Suprapubic skin (tissue), 4 donors: ENCODE measurements around the gene PUM1. TPM values are rescaled to one million over a fixed set of nuclear protein-coding genes. Genes with fewer than 3 reads are reported as not detected.

Source experiments
- DNase-seq, 2 donors: peaks; one replicate each; pipeline ENCODE4 v3.0.0-alpha.2; 2019; ENCODE audit warnings: low spot score in 2 of 2
- H3K27ac ChIP-seq: fragments of 200-600 bp; sonication (generic); one replicate; pipeline ENCODE4 v1.5.1; 2019
- H3K27me3 ChIP-seq: fragments of 200-600 bp; sonication (generic); one replicate; pipeline ENCODE4 v1.5.1; 2019
- H3K36me3 ChIP-seq: fragments of 200-600 bp; sonication (generic); one replicate; pipeline ENCODE4 v1.5.1; 2019
- H3K4me1 ChIP-seq: fragments of 200-600 bp; sonication (generic); one replicate; pipeline ENCODE4 v1.5.1; 2019
- H3K4me3 ChIP-seq: fragments of 200-600 bp; sonication (generic); one replicate; pipeline ENCODE4 v1.5.1; 2019; ENCODE audit warnings: mild to moderate bottlenecking
- H3K9me3 ChIP-seq: fragments of 200-600 bp; sonication (generic); one replicate; pipeline ENCODE4 v1.5.1; 2019
- CTCF ChIP-seq, 2 donors: fragments of 200-600 bp in 1 of 2; fragments of 450-650 bp in 1 of 2; sonication (generic) in 1 of 2; IDR thresholded peaks; one replicate each; pipeline ENCODE4 v1.5.1; 2016 to 2019; ENCODE audit warnings: antibody characterized with exemption in 2 of 2, mild to moderate bottlenecking in 1 of 2, moderate library complexity in 1 of 2
- EP300 ChIP-seq: sonication (generic); formaldehyde crosslinking; IDR thresholded peaks from one replicate; pipeline ENCODE4 v1.6.1; 2017; ENCODE audit warnings: antibody characterized with exemption
- POLR2A ChIP-seq, 2 donors: fragments of 450-650 bp; IDR thresholded peaks; one replicate each; pipeline ENCODE4 v1.6.1; 2017; ENCODE audit warnings: antibody characterized with exemption in 2 of 2, mild to moderate bottlenecking in 2 of 2, moderate library complexity in 2 of 2
- POLR2AphosphoS5 ChIP-seq, 3 donors: sonication (generic); formaldehyde crosslinking; IDR thresholded peaks; one replicate each; pipeline ENCODE4 v1.6.1; 2017; ENCODE audit warnings: antibody characterized with exemption in 3 of 3
- WGBS: methylation state at CpG from one replicate; pipeline ENCODE4 v1.1.5; 2018; 5-methylcytosine and 5-hydroxymethylcytosine counted together
- total RNA-seq, 4 donors: library from RNA; depleted of rRNA; stranded (reverse); fragments of >200 nt; gene quantifications; one replicate each; pipeline ENCODE4 v1.1.0, GENCODE V29; 2016

PUM1 gene
- total RNA-seq, 4 donors from 2014 or later = 100 to 132 (median 110) TPM

- Histone ChIP-seq H3K27me3 (no peaks in the 10 kb centered on the region), H3K4me1 (peaks cover 14% of the 10 kb centered on the region), H3K4me3 (no peak overlapping the region), H3K27ac (peak overlapping the region; percentile 9), H3K9me3 (no peaks in the 10 kb centered on the region), H3K36me3 (no peaks in the 10 kb centered on the region)
- WGBS = 40% methylated on average over 3 of the region's 8 CpGs
- no peak for DNase-seq
- TF ChIP-seq POLR2AphosphoS5 (IDR thresholded peaks at IDR 0.05) (no peak), POLR2A (IDR thresholded peaks at IDR 0.05) (no peak), EP300 (no peak), CTCF (IDR thresholded peaks at IDR 0.05) (no peak)
Measured at GRCh38 chr1:30888391-30888790, 177.1 kb downstream of the PUM1 start.

- Histone ChIP-seq H3K4me1 (peaks cover 14% of the 10 kb centered on the region), H3K4me3 (no peak overlapping the region), H3K9me3 (no peaks in the 10 kb centered on the region), H3K27ac (no peak overlapping the region), H3K36me3 (no peaks in the 10 kb centered on the region), H3K27me3 (no peaks in the 10 kb centered on the region)
- TF ChIP-seq EP300 (no peak), POLR2A (IDR thresholded peaks at IDR 0.05) (no peak), POLR2AphosphoS5 (IDR thresholded peaks at IDR 0.05) (no peak), CTCF (IDR thresholded peaks at IDR 0.05) (no peak)
- 75% methylated on average over 8 of the region's 10 CpGs for WGBS
- no peak for DNase-seq
Measured at GRCh38 chr1:30887485-30888315, 177.8 kb downstream of the PUM1 start.

GRCh38 chr1:30886710-30887428, 178.6 kb downstream of the PUM1 start:
- no peak overlapping the region for H3K27ac ChIP-seq
- no peaks in the 10 kb centered on the region for H3K9me3 ChIP-seq
- TF ChIP-seq EP300 (no peak), CTCF (IDR thresholded peaks at IDR 0.05) (no peak), POLR2AphosphoS5 (IDR thresholded peaks at IDR 0.05) (no peak), POLR2A (IDR thresholded peaks at IDR 0.05) (no peak)
- H3K4me1 ChIP-seq = peaks cover 14% of the 10 kb centered on the region
- WGBS = 90% methylated on average over 10 of the region's 12 CpGs
- no peak overlapping the region for H3K4me3 ChIP-seq
- DNase-seq = no peak
- no peaks in the 10 kb centered on the region for H3K27me3 ChIP-seq
- H3K36me3 ChIP-seq = no peaks in the 10 kb centered on the region

GRCh38 chr1:30885570-30886522, 179.7 kb downstream of the PUM1 start:
- Histone ChIP-seq H3K36me3 (no peaks in the 10 kb centered on the region), H3K4me1 (peaks cover 14% of the 10 kb centered on the region), H3K27ac (no peak overlapping the region), H3K27me3 (no peaks in the 10 kb centered on the region), H3K4me3 (no peak overlapping the region), H3K9me3 (no peaks in the 10 kb centered on the region)
- DNase-seq = no peak
- WGBS = 76% methylated on average over 12 of the region's 17 CpGs
- TF ChIP-seq EP300 = no peak
- TF ChIP-seq POLR2AphosphoS5 (IDR thresholded peaks at IDR 0.05) = no peak
- TF ChIP-seq POLR2A (IDR thresholded peaks at IDR 0.05) = no peak
- TF ChIP-seq CTCF (IDR thresholded peaks at IDR 0.05) = no peak
